ENCODE results near the gene CCDC3. TPM values are rescaled to one million over a fixed set of nuclear protein-coding genes. Genes with fewer than 3 reads are reported as not detected.

The CCDC3 gene
- total and polyA plus RNA-seq, 4 donors: 2.2 to 12.3 (median 6.6) TPM

GRCh38 chr10:12908773-12909172, 92.7 kb downstream of the CCDC3 start:
- Histone ChIP-seq H3K4me3 (ENCODE audit: low read depth in 1 of 3, low read length in 3 of 3) (no peak overlapping the region), H3K27me3 (ENCODE audit: control insufficient read depth in 4 of 4, insufficient read depth in 4 of 4, low read length in 3 of 4) (no peaks in the 10 kb centered on the region), H3K27ac (ENCODE audit: low read depth in 1 of 2, low read length in 2 of 2) (no peak overlapping the region), H3K4me1 (ENCODE audit: control insufficient read depth in 4 of 4, insufficient read depth in 4 of 4, low read length in 3 of 4) (no peaks in the 10 kb centered on the region), H3K9ac (ENCODE audit: low read depth in 1 of 2, low read length in 2 of 2) (no peak overlapping the region), H3K36me3 (ENCODE audit: control insufficient read depth in 4 of 4, insufficient read depth in 3 of 4, low read depth in 1 of 4, low read length in 3 of 4) (no peaks in the 10 kb centered on the region), H3K9me3 (ENCODE audit: control insufficient read depth in 4 of 4, low read length in 3 of 4) (no peaks in the 10 kb centered on the region)
- TF ChIP-seq SP1 (IDR thresholded peaks at IDR 0.05) (no peak), FOXA2 (IDR thresholded peaks at IDR 0.05) (no peak), ATF3 (IDR thresholded peaks at IDR 0.05) (no peak), JUND (IDR thresholded peaks at IDR 0.05) (no peak), NR2F2 (IDR thresholded peaks at IDR 0.05) (no peak), HNF4G (IDR thresholded peaks at IDR 0.05) (no peak), CTCF (IDR thresholded peaks at IDR 0.05; ENCODE audit: low read depth, low read length, missing input control) (no peak), YY1 (IDR thresholded peaks at IDR 0.05) (no peak)
- no peak for DNase-seq (ENCODE audit: low spot score)
- 89% methylated on average over 4 of the region's 4 CpGs for WGBS

GRCh38 chr10:12907656-12908055, 93.9 kb downstream of the CCDC3 start:
- TF ChIP-seq FOXA2 (IDR thresholded peaks at IDR 0.05): no peak
- no peak for TF ChIP-seq FOXA1 (IDR thresholded peaks at IDR 0.05)
- no peak for TF ChIP-seq CTCF (IDR thresholded peaks at IDR 0.05; ENCODE audit: low read depth, low read length, missing input control)
- TF ChIP-seq YY1 (IDR thresholded peaks at IDR 0.05): no peak
- TF ChIP-seq EGR1 (IDR thresholded peaks at IDR 0.05; ENCODE audit: low read depth in 2 of 2): no peak
- no peak for TF ChIP-seq GABPA (IDR thresholded peaks at IDR 0.05 in 1 of 2, conservative IDR thresholded peaks at IDR 0.05 in 1 of 2)
- TF ChIP-seq NR2F2 (IDR thresholded peaks at IDR 0.05): no peak
- TF ChIP-seq HNF4G (IDR thresholded peaks at IDR 0.05): no peak
- TF ChIP-seq ZBTB33 (IDR thresholded peaks at IDR 0.05): no peak
- no peak for TF ChIP-seq REST (IDR thresholded peaks at IDR 0.05)
- TF ChIP-seq RXRA (IDR thresholded peaks at IDR 0.05): no peak
- TF ChIP-seq JUND (IDR thresholded peaks at IDR 0.05): no peak
- no peak for TF ChIP-seq ATF3 (IDR thresholded peaks at IDR 0.05)
- no peak overlapping the region for H3K27ac ChIP-seq (ENCODE audit: low read depth in 1 of 2, low read length in 2 of 2)
- no peak overlapping the region for H3K9ac ChIP-seq (ENCODE audit: low read depth in 1 of 2, low read length in 2 of 2)
- H3K36me3 ChIP-seq (ENCODE audit: control insufficient read depth in 4 of 4, insufficient read depth in 3 of 4, low read depth in 1 of 4, low read length in 3 of 4): no peaks in the 10 kb centered on the region
- H3K27me3 ChIP-seq (ENCODE audit: control insufficient read depth in 4 of 4, insufficient read depth in 4 of 4, low read length in 3 of 4): no peaks in the 10 kb centered on the region
- no peak for DNase-seq (ENCODE audit: low spot score)
- H3K4me1 ChIP-seq (ENCODE audit: control insufficient read depth in 4 of 4, insufficient read depth in 4 of 4, low read length in 3 of 4): no peaks in the 10 kb centered on the region
- no peak overlapping the region for H3K4me3 ChIP-seq (ENCODE audit: low read depth in 1 of 3, low read length in 3 of 3)
- no peaks in the 10 kb centered on the region for H3K9me3 ChIP-seq (ENCODE audit: control insufficient read depth in 4 of 4, low read length in 3 of 4)
- WGBS: 87% methylated on average over 4 of the region's 4 CpGs

Data from liver (tissue), 9 donors.